Stimulated activated naive CD8-positive, alpha-beta T cell treated with anti-CD3 and anti-CD28 coated beads, Interleukin-15, Interleukin-2, amounts not matched to agents 100 ng/mL and 50 ng/mL, for 24 hours (primary cell): ENCODE measurements around the gene ATP11A.

Experiments used
- H3K27ac Mint-ChIP-seq: one replicate; pipeline ENCODE4 v1.8.0; 2021; ENCODE audit warnings: mild to moderate bottlenecking, mixed read lengths
- H3K27me3 Mint-ChIP-seq: one replicate; pipeline ENCODE4 v1.8.0; 2021; ENCODE audit warnings: mixed read lengths
- H3K36me3 Mint-ChIP-seq: one replicate; pipeline ENCODE4 v1.8.0; 2021; ENCODE audit warnings: low read depth, mixed read lengths
- H3K4me1 Mint-ChIP-seq: one replicate; pipeline ENCODE4 v1.8.0; 2021; ENCODE audit warnings: low read depth, mixed read lengths
- H3K4me3 Mint-ChIP-seq: one replicate; pipeline ENCODE4 v1.8.0; 2021; ENCODE audit warnings: mild to moderate bottlenecking, mixed read lengths
- H3K9me3 Mint-ChIP-seq: one replicate; pipeline ENCODE4 v1.8.0; 2021; ENCODE audit warnings: mixed read lengths

Gene ATP11A

DNA sequence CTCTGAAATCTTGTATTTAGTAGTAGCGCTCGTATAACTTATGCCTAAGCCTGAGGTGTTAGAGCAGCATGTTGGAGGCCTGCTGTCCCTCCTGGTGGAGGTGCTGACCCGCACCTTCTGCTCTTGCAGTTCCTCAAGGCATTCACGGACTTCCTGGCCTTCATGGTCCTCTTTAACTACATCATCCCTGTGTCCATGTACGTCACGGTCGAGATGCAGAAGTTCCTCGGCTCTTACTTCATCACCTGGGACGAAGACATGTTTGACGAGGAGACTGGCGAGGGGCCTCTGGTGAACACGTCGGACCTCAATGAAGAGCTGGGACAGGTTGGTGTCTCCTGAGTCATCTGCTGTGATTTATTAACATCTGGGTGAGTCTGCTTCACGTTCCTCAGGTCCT is 136.7 kb downstream of the ATP11A start:
- no peaks in the 10 kb centered on the region for H3K4me1 Mint-ChIP-seq
- no peaks in the 10 kb centered on the region for H3K9me3 Mint-ChIP-seq
- H3K4me3 Mint-ChIP-seq: no peak overlapping the region
- H3K27me3 Mint-ChIP-seq: no peaks in the 10 kb centered on the region
- no peak overlapping the region for H3K27ac Mint-ChIP-seq
- peaks cover 52% of the 10 kb centered on the region for H3K36me3 Mint-ChIP-seq

DNA sequence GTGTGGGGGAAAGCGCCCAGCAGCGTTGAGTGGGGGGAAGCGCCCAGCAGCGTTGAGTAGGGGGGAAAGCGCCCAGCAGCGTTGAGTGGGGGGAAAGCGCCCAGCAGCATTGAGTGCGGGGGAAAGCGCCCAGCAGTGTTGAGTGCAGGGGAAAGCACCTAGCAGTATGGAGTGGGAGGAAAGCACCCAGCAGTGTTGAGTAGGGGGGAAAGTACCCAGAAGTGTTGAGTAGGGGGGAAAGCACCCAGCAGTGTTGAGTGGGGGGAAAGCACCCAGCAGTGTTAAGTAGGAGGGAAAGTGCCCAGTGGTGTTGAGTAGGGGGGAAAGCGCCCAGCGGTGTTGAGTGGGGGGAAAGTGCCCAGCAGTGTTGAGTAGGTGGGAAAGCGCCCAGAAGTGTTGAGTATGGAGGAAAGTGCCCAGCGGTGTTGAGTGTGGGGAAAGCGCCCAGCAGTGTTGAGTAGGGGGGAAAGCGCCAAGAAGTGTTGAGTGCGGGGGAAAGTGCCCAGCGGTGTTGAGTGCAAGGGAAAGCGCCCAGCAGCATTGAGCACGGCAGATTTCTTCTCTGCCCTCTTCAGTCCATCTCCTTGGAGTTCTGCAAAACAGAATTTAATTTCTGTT is 138.4 kb downstream of the ATP11A start:
- Mint-ChIP-seq H3K4me1 (no peaks in the 10 kb centered on the region), H3K27me3 (no peaks in the 10 kb centered on the region), H3K9me3 (no peaks in the 10 kb centered on the region), H3K27ac (no peak overlapping the region), H3K4me3 (no peak overlapping the region), H3K36me3 (peaks cover 61% of the 10 kb centered on the region)

DNA sequence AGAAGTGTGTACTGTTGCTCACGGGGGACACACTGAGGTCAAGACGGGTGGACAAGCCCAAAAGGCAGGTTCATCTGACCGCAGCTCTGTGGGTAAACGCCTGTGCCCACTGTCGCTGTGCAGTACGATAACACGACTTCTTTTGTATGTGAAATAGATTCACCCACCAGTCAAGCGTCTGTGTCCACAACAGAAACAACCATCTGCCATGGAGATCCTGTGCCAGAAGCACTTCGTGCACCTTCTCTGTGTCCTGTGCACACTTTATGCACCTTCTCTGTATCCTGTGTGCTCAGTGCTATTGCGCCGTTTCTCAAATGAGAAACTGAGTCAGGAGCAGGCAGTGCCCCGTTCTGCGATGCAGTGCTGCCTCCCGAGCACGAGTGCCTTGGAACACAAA is 138.9 kb downstream of the ATP11A start:
- Mint-ChIP-seq H3K9me3 (no peaks in the 10 kb centered on the region), H3K27ac (no peak overlapping the region), H3K4me3 (no peak overlapping the region), H3K27me3 (no peaks in the 10 kb centered on the region), H3K4me1 (no peaks in the 10 kb centered on the region), H3K36me3 (peaks cover 64% of the 10 kb centered on the region)

DNA sequence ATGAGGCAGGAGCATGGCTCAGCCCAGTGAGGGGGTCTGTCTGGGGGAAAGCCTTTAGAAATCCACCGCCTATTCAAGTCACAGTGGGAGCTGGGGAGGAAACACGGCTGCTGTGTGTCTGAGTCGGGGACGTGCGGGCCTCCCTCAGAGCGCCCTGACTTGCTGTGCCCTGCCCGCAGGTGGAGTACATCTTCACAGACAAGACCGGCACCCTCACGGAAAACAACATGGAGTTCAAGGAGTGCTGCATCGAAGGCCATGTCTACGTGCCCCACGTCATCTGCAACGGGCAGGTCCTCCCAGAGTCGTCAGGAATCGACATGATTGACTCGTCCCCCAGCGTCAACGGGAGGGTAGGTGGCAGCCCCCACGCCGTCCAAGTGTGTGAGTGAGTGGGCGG is 141.4 kb downstream of the ATP11A start:
- Mint-ChIP-seq H3K27me3 (no peaks in the 10 kb centered on the region), H3K9me3 (no peaks in the 10 kb centered on the region), H3K4me3 (no peak overlapping the region), H3K4me1 (no peaks in the 10 kb centered on the region), H3K27ac (no peak overlapping the region), H3K36me3 (peaks cover 68% of the 10 kb centered on the region)

DNA sequence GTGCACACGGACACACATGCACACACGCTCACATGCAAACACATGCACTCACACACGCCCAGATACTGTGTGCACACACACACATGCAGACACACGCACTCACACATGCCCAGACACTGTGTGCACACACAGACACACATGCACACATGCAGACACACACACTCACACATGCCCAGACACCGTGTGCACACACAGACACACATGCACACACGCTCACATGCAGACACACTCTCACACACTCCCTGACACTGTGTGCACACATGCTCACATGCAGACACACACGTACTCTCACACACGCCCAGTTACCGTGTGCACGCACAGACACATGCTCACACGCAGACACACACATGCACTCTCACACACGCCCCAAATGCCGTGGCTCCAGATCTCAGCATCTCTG is 142.0 kb downstream of the ATP11A start:
- Mint-ChIP-seq H3K4me3 (no peak overlapping the region), H3K9me3 (no peaks in the 10 kb centered on the region), H3K27me3 (no peaks in the 10 kb centered on the region), H3K36me3 (peaks cover 62% of the 10 kb centered on the region), H3K4me1 (no peaks in the 10 kb centered on the region), H3K27ac (no peak overlapping the region)

DNA sequence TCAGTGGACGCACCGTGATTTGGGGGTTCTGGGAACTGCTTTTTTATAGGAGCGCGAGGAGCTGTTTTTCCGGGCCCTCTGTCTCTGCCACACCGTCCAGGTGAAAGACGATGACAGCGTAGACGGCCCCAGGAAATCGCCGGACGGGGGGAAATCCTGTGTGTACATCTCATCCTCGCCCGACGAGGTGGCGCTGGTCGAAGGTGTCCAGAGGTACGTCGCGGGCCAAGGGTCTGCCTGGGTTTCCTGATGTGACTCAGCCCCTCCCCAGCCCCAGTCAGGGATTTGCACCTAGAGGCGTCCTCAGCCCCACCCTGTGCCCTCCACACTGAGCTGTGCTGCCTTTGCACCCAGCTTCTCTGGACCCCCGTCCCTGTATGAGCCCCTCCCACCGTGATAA is 143.0 kb downstream of the ATP11A start:
- H3K27me3 Mint-ChIP-seq: no peaks in the 10 kb centered on the region
- peaks cover 59% of the 10 kb centered on the region for H3K36me3 Mint-ChIP-seq
- no peaks in the 10 kb centered on the region for H3K4me1 Mint-ChIP-seq
- H3K4me3 Mint-ChIP-seq: no peak overlapping the region
- no peak overlapping the region for H3K27ac Mint-ChIP-seq
- H3K9me3 Mint-ChIP-seq: no peaks in the 10 kb centered on the region

DNA sequence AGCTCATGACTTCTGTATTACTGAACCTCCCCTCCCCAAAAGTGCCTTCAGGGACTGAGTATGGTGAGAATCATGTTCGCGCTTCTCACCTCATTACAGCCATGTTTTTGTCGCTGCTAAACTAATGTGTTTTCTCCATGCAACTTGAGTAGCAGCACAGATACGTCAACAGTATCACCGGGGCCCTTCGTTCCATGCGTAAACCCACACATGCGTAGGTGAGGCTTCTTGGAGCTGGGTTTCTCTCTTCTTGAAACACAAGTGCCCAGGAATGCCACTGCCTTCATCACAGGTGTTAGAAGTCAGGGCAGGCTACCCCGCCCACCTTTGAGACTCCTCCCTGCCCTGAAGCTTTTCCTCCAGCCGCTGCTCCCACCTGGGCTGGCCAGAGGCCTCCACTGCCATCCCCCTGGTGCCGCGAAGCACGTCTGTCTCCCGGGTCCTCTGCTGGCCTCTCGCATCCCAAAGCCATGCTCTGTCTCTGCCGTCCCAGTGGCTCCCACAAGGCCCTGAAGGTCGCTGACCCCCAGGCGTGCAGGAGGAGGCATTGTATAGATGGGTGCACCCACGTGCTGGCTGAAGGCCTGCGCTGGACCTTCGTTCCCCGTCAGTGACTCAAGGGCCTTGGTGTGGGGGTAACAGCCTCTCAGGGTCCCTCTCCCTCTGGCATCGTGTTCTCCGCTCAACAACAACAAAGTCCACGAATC is 143.9 kb downstream of the ATP11A start:
- H3K4me3 Mint-ChIP-seq: no peak overlapping the region

DNA sequence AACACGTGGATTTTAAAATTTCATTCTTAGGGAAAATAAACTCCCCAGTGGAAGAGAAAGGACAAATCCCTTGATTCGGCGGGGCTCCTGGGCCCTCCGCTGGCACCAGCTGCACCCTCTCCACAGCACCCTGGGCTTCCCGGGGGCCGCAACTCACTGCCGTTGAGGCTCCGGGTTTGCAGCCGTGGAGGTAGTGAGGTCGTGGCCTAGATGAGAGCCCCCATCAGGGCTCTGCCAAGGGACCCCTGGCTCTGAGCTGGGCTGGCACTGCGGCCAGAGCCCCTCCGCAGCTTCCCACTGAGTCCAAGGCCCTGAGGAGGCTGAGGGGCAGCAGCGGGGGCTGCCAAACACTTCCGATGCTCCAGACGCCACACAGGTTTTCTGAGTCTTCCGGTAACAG is 145.5 kb downstream of the ATP11A start:
- Mint-ChIP-seq H3K27ac (no peak overlapping the region), H3K4me1 (no peaks in the 10 kb centered on the region), H3K9me3 (no peaks in the 10 kb centered on the region), H3K27me3 (no peaks in the 10 kb centered on the region), H3K4me3 (no peak overlapping the region), H3K36me3 (peaks cover 54% of the 10 kb centered on the region)

More for the DNA sequence above, 143.9 kb downstream of the ATP11A start:
- peaks cover 55% of the 10 kb centered on the region for H3K36me3 Mint-ChIP-seq
- H3K9me3 Mint-ChIP-seq: no peaks in the 10 kb centered on the region
- no peaks in the 10 kb centered on the region for H3K4me1 Mint-ChIP-seq
- H3K27ac Mint-ChIP-seq: no peak overlapping the region
- H3K27me3 Mint-ChIP-seq: no peaks in the 10 kb centered on the region

DNA sequence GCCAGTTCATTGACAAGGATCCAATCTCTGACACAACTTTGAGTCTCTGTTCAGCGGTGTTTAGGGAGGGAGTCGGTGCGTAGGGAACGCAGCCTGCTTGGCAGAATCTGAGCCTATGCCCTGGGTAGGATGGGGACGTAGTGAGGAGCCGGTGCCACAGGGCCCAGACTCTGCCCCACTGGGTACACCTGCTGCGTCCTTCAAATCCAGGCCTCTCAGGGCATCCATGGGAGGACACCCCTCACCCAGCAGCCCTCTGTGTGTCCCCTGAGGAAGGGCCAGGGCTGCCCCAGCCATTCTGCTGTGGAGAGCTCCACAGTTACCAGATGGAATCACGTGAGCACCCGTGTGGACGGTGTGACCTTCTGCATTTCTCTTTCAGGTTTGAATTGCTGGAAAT is 146.0 kb downstream of the ATP11A start:
- Mint-ChIP-seq H3K4me3 (no peak overlapping the region), H3K9me3 (no peaks in the 10 kb centered on the region), H3K36me3 (peaks cover 52% of the 10 kb centered on the region)

DNA sequence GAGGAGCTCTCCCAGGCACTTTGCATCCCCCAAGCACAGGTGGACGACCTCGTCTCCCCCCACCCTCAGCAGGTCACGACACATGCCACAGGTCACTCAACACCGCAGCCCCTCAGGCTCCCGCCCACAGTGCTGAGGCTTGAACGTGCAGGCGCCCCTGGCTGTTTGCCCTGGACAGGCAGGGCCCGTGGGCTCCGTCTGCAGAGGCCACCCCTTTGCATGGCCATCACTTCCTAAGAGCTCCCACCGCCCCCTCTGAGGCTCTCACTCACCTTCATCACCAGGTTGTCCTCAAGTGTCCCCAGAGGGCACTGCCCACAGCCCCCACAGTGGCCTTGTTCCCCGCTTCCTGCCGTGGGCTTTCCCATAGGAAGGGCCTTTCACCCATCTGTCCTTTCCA is 147.1 kb downstream of the ATP11A start:
- Mint-ChIP-seq H3K4me3 (no peak overlapping the region), H3K9me3 (no peaks in the 10 kb centered on the region), H3K27me3 (no peaks in the 10 kb centered on the region), H3K4me1 (no peaks in the 10 kb centered on the region), H3K36me3 (peaks cover 46% of the 10 kb centered on the region), H3K27ac (no peak overlapping the region)

More for the DNA sequence above, 146.0 kb downstream of the ATP11A start:
- no peaks in the 10 kb centered on the region for H3K27me3 Mint-ChIP-seq
- H3K27ac Mint-ChIP-seq: no peak overlapping the region
- H3K4me1 Mint-ChIP-seq: no peaks in the 10 kb centered on the region

DNA sequence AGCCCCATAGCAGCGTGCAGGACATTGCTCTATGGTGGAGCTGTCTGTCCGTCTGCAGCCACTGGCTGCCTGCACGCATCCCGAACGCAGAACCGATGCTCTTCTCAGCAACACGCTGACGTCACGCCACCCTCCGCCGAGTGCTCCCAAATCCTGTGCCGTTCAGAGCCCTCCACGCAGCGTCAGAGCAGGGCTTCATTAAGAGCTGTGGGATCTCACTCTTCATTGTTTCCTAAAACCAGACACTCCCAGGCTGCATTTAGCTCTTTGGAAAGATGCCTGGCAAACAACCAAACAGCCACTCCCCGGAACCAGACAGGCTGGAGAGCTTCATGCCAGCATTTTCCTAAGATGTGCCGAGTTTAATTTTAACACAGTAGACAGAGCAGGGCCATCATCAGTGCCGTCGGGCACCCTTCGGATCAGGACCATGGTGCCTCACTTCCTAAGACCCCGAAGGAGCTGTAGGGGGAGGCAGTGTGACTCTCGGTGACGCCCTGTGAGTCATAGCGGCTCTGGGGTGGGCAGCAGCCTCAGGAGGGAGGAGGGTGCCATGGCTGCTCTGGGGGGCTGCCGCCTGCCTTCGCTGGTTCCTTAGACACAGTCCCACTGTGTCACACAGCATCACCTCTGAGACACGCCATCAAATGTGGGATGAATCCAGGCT is 147.7 kb downstream of the ATP11A start:
- no peak overlapping the region for H3K27ac Mint-ChIP-seq

DNA sequence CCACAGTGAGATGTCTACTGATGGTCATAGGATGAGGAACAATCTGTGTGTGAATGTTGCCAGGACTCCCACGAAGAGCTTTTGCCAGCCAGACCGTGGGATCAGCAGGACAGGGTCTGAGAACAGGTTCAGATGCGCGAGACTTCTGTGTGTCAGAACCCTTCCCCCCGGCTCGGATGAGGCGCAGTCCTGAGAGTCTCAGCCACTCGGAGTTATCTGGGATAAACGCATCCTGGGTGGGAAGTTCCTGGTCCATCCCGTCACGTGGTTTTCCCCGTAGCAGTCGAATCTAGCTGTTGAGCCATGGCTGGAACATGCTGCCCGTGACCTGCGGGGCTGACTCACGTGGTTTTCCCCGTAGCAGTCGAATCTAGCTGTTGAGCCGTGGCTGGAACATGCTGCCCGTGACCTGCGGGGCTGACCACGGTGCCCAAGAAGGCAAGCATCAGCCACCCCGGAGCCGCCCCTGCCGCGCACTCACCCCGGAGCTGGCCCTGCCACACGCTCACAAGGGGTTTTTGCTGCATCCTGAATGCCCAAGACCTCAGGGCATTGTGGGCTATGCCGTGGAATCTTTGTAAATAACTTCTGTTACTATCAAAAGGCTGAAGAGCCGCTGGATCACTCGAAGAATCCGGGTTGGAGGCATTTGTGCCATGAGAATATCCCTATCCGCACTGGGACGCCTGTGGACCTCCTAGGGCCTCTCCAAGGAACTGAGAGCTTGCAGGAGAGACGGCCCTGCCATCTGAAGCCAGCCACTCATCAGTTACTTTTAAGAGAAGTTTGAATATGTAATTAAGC is 148.4 kb downstream of the ATP11A start:
- no peaks in the 10 kb centered on the region for H3K27me3 Mint-ChIP-seq
- H3K4me3 Mint-ChIP-seq: no peak overlapping the region
- H3K9me3 Mint-ChIP-seq: no peaks in the 10 kb centered on the region
- no peaks in the 10 kb centered on the region for H3K4me1 Mint-ChIP-seq
- H3K27ac Mint-ChIP-seq: no peak overlapping the region
- peaks cover 47% of the 10 kb centered on the region for H3K36me3 Mint-ChIP-seq

More for the DNA sequence above, 147.7 kb downstream of the ATP11A start:
- H3K4me1 Mint-ChIP-seq: no peaks in the 10 kb centered on the region
- H3K27me3 Mint-ChIP-seq: no peaks in the 10 kb centered on the region
- no peaks in the 10 kb centered on the region for H3K9me3 Mint-ChIP-seq
- no peak overlapping the region for H3K4me3 Mint-ChIP-seq
- peaks cover 46% of the 10 kb centered on the region for H3K36me3 Mint-ChIP-seq

DNA sequence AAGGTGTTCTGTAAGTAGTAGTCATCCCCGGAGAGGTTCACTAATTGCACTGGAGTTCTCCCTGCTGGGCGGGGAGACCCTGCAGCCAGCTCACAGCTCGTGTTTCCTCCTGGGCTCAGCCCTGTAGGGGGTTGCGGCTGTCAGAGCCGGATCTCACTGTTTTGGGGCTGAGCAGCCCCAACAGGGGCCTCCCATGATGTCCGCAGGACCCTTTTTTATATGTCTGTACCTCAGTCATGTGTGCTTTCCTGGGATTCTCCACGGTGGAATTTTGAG is 148.9 kb downstream of the ATP11A start:
- Mint-ChIP-seq H3K4me1 (no peaks in the 10 kb centered on the region), H3K27me3 (no peaks in the 10 kb centered on the region), H3K36me3 (peaks cover 46% of the 10 kb centered on the region), H3K27ac (no peak overlapping the region), H3K4me3 (no peak overlapping the region), H3K9me3 (no peaks in the 10 kb centered on the region)

DNA sequence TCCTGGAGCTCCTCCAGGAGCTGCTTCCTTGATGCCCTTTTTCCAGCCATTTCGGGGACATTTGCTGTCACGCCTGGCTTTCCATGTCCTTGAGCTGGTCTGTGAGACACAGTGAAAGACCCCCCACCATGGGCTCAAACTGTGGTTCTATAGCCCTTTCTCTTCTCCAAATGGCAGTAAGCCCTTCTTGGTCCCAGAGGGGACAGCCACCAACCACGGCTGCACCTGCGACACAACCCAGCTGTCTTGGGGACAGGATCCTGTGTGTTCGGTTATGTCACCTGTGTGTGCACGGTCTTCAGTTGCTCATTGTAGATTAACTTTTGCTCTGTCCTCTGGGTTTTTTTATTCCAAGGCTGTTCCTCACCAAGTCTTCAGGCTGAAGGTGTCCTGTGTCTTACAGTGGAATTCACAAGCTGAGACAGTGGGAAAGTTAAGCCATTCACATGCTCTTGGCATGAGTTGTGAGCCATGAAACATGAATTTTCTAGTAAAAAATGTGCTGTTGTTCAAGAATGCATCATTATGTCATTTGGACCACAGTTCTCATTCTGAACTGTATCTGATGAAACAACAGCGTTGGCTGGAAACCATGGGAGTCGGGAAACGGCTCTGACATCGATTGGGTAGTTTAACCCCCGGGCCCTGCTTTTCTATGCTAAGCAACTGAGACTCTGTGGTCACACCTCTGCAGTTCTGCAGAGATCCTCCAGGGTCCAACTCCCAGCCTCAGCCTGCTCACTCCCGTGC is 149.7 kb downstream of the ATP11A start:
- Mint-ChIP-seq H3K27ac (no peak overlapping the region), H3K36me3 (peaks cover 44% of the 10 kb centered on the region), H3K9me3 (no peaks in the 10 kb centered on the region)

More for the DNA sequence above, 149.7 kb downstream of the ATP11A start:
- no peak overlapping the region for H3K4me3 Mint-ChIP-seq
- H3K27me3 Mint-ChIP-seq: no peaks in the 10 kb centered on the region
- H3K4me1 Mint-ChIP-seq: no peaks in the 10 kb centered on the region
